HG03139 (cell line): Measurements from ENCODE around the gene CENPE.
A peak's percentile ranks its signal among the peaks of the same experiment; 100 is the strongest.

Experiments used
- ATAC-seq: cut with Tn5 transposase; IDR thresholded peaks from one replicate; pipeline ENCODE4 v1.9.1; 2021; ENCODE audit not compliant: unreplicated experiment

The CENPE gene

GRCh38 chr4:103079621-103080020 lies 118.5 kb downstream of the CENPE start:
- no peak for ATAC-seq

- ATAC-seq: peak; percentile 34
These were observed 121.3 kb downstream of the CENPE start, which contains the start of gene SLC9B2 for GRCh38 chr4:103076747-103077347. Gene SLC9B2, minus strand, starts transcription at chr4:103076761. Its CDS starts 9,211 bp downstream, at chr4:103067550.

GRCh38 chr4:103075894-103076746 lies 122.0 kb downstream of the CENPE start:
- ATAC-seq: peak; percentile 48

- ATAC-seq: no peak
These were observed 122.7 kb downstream of the CENPE start for GRCh38 chr4:103075435-103075893.

- peak; percentile 36 for ATAC-seq
These were observed 123.3 kb downstream of the CENPE start for GRCh38 chr4:103074744-103075434.

- ATAC-seq: no peak
These were observed 124.2 kb downstream of the CENPE start for GRCh38 chr4:103073792-103074438.

- no peak for ATAC-seq
These were observed 130.1 kb downstream of the CENPE start for GRCh38 chr4:103067841-103068547.

GRCh38 chr4:103060453-103061148 lies 137.5 kb downstream of the CENPE start:
- no peak for ATAC-seq
